HFFc6 (cell line): ENCODE measurements around the gene PPP4R3A. TPM values are rescaled to one million over a fixed set of nuclear protein-coding genes. Genes with fewer than 3 reads are reported as not detected.

ENCODE experiments used
- DNase-seq: peaks from one replicate; pipeline ENCODE4 v3.0.0-alpha.2; 2018
- H3K27ac Mint-ChIP-seq: 2 replicates; pipeline ENCODE4 v1.8.0; 2020; ENCODE audit warnings: mild to moderate bottlenecking, mixed read lengths
- H3K27me3 Mint-ChIP-seq: 2 replicates; pipeline ENCODE4 v1.8.0; 2021; ENCODE audit warnings: mild to moderate bottlenecking, moderate library complexity, mixed read lengths; ENCODE audit not compliant: insufficient read depth
- H3K36me3 Mint-ChIP-seq: 2 replicates; pipeline ENCODE4 v1.8.0; 2021; ENCODE audit warnings: low read depth, mixed read lengths
- H3K4me1 Mint-ChIP-seq: 2 replicates; pipeline ENCODE4 v1.8.0; 2020; ENCODE audit warnings: low read depth, mixed read lengths
- H3K4me3 Mint-ChIP-seq: 2 replicates; pipeline ENCODE4 v1.8.0; 2020; ENCODE audit warnings: mild to moderate bottlenecking, moderate library complexity, mixed read lengths
- H3K9me3 Mint-ChIP-seq: 2 replicates; pipeline ENCODE4 v1.8.0; 2020; ENCODE audit warnings: mild to moderate bottlenecking, mixed read lengths
- long read RNA-seq: library from polyadenylated mRNA; unstranded; transcript quantifications from one replicate; pipeline ENCODE4 v2.0.0, GENCODE V29; 2019
- total RNA-seq, 6 experiments: library from RNA; stranded (reverse); fragmentation: NEBNext Ultra II Directional; extraction: Animal tissue kit (Norgen Biotek cat#: 25700); gene quantifications; 2 replicates in 1 of 6; 3 replicates in 5 of 6; pipeline ENCODE4 v1.2.3, GENCODE V29; 2021
- TF ChIP-seq, protein P1 (sequence below): fragments of 200-600 bp; sonication (generic); IDR thresholded peaks from 2 replicates; pipeline ENCODE4 v1.5.0; 2021; ENCODE audit warnings: antibody characterized with exemption, mild to moderate bottlenecking

Gene PPP4R3A
- 10 to 100 TPM; 49.0 to 55.6 (median 53.3) TPM for total RNA-seq
- long read RNA-seq, partial matches to known transcripts = 9 of 19 reads
- long read RNA-seq, other reads (novel, unspliced or antisense) = 6 of 19 reads

DNA sequence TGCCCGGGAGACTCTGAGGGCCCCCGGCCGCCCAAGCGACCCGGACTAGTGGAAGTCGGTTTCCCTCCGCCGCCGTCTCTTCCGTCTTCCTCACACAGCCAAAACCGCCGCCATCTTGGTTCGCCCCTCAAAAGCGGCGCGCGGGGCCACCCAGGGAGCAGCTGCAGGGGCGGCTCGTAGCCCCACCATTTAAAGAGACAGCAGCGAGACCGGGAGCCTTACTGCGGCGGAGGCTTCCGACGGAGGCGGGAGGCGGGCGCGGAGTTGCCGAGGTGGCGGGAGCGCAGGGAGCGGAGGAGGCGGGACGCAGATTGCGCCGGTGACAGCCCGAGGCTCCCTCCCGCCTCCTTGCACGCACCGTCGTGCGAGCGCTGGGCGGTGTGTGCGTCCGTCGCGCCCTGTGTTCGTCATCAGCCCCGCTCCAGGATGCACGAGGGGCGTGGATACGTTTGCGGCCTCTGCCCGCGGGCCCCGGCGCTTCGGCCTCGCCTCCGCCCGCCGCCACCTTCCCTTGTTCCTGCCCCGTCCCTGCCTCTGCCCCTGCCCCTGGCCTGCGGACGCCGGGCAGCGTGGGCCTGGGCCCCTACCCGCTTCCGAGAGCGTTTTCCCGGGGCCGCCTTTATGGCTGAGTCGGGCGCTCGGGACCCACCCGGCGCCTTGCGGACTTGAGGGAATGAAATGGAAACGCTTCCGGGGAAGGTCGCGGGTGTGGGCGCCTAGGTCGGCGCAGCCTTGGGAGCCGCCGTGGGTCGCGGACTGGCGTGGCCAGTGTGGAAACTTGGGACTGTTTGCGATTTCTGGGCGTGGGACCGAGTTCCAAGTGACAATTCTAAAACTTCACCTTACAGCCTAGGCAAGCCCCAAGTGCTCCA lies at the start of gene PPP4R3A:
PPP4R3A (minus strand) TSS at position 140 of the 872 bp plus-strand sequence. CDS start 663 bp downstream, outside the sequence.
- Mint-ChIP-seq H3K4me3 (peak within 1 kb of the TSS; percentile 98), H3K27me3 (peaks cover 3% of the 10 kb centered on the region), H3K27ac (peak within 1 kb of the TSS; percentile 99), H3K9me3 (no peaks in the 10 kb centered on the region), H3K4me1 (peaks cover 19% of the 10 kb centered on the region), H3K36me3 (peaks cover 19% of the 10 kb centered on the region)
- TF ChIP-seq, protein P1, sequence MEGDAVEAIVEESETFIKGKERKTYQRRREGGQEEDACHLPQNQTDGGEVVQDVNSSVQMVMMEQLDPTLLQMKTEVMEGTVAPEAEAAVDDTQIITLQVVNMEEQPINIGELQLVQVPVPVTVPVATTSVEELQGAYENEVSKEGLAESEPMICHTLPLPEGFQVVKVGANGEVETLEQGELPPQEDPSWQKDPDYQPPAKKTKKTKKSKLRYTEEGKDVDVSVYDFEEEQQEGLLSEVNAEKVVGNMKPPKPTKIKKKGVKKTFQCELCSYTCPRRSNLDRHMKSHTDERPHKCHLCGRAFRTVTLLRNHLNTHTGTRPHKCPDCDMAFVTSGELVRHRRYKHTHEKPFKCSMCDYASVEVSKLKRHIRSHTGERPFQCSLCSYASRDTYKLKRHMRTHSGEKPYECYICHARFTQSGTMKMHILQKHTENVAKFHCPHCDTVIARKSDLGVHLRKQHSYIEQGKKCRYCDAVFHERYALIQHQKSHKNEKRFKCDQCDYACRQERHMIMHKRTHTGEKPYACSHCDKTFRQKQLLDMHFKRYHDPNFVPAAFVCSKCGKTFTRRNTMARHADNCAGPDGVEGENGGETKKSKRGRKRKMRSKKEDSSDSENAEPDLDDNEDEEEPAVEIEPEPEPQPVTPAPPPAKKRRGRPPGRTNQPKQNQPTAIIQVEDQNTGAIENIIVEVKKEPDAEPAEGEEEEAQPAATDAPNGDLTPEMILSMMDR = no peak
- DNase-seq = peak; percentile 95

DNA sequence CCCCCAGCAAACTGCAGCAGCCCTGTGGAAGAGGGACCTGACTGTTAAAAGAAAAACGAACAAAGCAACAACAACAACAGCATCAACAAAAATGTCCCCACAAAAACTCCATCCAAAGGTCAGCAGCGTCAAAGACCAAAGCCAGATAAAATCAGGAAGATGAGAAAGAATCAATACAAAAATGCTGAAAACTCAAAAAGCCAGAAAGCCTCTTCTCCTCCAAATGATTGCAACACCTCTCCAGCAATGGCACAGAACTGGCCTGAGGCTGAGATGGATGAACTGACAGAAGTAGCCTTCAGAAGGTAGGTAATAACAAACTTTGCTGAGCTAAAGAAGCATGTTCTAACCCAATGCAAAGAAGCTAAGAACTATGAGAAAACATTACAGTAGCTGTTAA lies 45.4 kb upstream of the PPP4R3A start:
- H3K27me3 Mint-ChIP-seq = no peaks in the 10 kb centered on the region
- no peaks in the 10 kb centered on the region for H3K4me1 Mint-ChIP-seq
- H3K9me3 Mint-ChIP-seq = peaks cover 31% of the 10 kb centered on the region
- peaks cover 5% of the 10 kb centered on the region; the same call in 1 of the 2 replicates for H3K36me3 Mint-ChIP-seq
- TF ChIP-seq, protein P1 = no peak
- DNase-seq = no peak
- H3K27ac Mint-ChIP-seq = no peak overlapping the region
- H3K4me3 Mint-ChIP-seq = no peak overlapping the region

DNA sequence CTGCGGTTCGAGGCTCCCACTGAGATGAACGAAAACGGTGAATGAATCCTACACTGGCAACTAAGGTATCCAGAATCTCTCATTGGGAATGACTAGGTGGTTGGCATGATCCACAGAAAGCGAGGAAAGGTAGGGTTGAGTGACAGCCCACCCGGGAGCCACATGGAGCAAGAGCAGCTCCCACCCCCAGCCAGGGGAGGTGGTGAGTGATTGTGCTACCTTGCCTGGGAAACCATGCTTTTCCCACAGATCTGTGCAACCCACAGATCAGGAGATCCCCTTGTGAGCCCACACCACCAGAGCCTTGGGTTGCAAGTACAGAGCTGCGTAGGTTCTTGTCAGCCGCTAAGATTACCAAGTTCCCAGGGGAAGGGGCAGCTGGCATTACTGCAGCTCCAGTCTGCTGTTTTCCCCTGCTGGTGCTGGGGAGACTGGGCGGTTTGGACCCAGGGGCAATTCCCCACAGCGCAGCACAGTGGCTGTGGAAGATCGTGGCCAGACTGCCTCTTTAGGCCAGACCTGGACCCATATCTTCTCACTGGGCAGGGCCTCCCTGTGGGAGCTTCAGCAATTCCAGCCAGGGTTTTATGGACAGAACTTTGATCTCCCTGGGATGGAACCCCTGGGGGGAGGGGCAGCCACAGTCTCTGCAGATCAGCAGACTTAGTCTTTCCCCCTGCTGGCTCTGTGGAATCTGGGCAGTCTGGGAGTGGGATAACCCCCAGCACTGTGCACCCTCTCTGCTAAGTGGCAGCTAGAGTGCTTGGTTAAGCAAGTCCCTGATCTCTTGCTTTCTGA lies 44.6 kb upstream of the PPP4R3A start:
- DNase-seq = no peak
- no peak overlapping the region for H3K4me3 Mint-ChIP-seq
- no peaks in the 10 kb centered on the region for H3K4me1 Mint-ChIP-seq
- H3K9me3 Mint-ChIP-seq = peaks cover 31% of the 10 kb centered on the region
- H3K27ac Mint-ChIP-seq = no peak overlapping the region
- TF ChIP-seq, protein P1 = no peak
- H3K36me3 Mint-ChIP-seq = peaks cover 5% of the 10 kb centered on the region; the same call in 1 of the 2 replicates
- no peaks in the 10 kb centered on the region for H3K27me3 Mint-ChIP-seq

DNA sequence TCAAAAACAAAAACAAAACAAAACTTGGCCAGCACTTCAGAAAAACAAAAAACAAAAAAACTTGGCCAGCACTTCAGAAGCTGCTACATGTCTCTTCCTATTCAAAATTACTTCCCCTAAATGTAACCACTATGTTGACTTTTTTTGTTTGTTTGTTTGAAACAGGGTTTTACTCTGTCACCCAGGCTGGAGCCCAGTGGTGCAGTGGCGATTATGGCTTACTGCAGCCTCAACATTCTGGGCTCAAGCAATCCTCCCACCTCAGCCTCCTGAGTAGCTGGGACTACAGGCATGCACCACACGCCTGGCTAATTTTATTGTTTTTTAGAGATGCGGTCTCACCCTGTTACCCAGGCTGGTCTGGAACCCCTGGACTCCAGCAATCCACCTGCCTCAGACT lies 38.0 kb upstream of the PPP4R3A start:
- H3K4me1 Mint-ChIP-seq = no peaks in the 10 kb centered on the region
- H3K36me3 Mint-ChIP-seq = no peaks in the 10 kb centered on the region
- no peak overlapping the region for H3K27ac Mint-ChIP-seq
- TF ChIP-seq, protein P1 = no peak
- H3K27me3 Mint-ChIP-seq = peaks cover 3% of the 10 kb centered on the region; the same call in 1 of the 2 replicates
- no peak for DNase-seq
- H3K4me3 Mint-ChIP-seq = no peak overlapping the region
- no peaks in the 10 kb centered on the region for H3K9me3 Mint-ChIP-seq

DNA sequence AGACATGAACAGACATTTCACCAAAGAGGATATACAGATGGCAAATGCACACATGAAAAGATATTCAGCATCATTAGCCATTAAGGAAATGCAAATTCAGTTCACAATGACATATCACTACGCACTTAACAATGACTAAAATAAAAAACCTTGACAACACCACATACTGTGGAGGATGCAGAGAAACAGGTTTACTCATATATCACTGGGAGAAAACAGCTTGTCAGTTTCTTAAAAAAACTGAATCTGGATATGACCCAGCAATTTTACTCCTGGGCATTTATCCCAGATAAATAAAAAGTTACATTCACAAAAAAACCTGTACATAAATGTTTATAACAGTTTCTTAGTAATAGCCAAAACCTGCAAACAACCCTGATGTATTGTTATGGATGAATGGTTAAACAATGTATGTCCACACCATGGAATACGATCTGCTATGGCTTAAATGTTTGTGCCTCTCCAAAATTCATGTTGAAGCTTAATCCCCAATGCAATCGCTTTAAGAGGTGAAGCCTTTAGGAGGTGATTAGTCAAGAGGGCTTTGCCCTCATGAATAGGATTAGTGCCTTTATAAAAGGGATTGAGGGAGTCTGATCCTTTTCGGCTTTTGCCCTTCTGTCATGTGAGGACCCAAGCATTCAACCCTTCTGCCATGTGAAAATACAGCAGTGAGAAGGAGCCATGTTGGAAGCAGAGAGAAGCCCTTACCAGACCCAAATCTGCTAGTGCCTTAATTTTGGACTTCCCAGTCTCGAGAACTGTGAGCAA lies 36.0 kb upstream of the PPP4R3A start:
- DNase-seq = no peak
- H3K4me1 Mint-ChIP-seq = no peaks in the 10 kb centered on the region
- no peak overlapping the region for H3K27ac Mint-ChIP-seq
- H3K4me3 Mint-ChIP-seq = no peak overlapping the region
- H3K9me3 Mint-ChIP-seq = no peaks in the 10 kb centered on the region; the same call in 1 of the 2 replicates
- peaks cover 3% of the 10 kb centered on the region; the same call in 1 of the 2 replicates for H3K27me3 Mint-ChIP-seq
- TF ChIP-seq, protein P1 = no peak
- no peaks in the 10 kb centered on the region for H3K36me3 Mint-ChIP-seq
